Gastroesophageal sphincter (tissue), 3 donors: Measurements from ENCODE around the gene UBE2J2.

Source experiments
- POLR2A ChIP-seq, 2 donors: fragments of 450-650 bp; IDR thresholded peaks; one replicate each; pipeline ENCODE4 v1.6.1; 2017; ENCODE audit warnings: antibody characterized with exemption in 2 of 2, mild to moderate bottlenecking in 2 of 2, moderate library complexity in 1 of 2
- POLR2AphosphoS5 ChIP-seq: sonication (generic); formaldehyde crosslinking; IDR thresholded peaks from one replicate; pipeline ENCODE4 v1.6.1; 2017; ENCODE audit warnings: antibody characterized with exemption
- TF ChIP-seq, protein P1 (sequence below), 4 experiments: fragments of 200-600 bp in 2 of 4; fragments of 450-650 bp in 2 of 4; sonication (generic) in 1 of 4; IDR thresholded peaks; one replicate each; pipeline ENCODE4 v1.5.1; 2017 to 2019; ENCODE audit warnings: antibody characterized with exemption in 4 of 4, mild to moderate bottlenecking in 2 of 4, moderate library complexity in 2 of 4

DNA sequence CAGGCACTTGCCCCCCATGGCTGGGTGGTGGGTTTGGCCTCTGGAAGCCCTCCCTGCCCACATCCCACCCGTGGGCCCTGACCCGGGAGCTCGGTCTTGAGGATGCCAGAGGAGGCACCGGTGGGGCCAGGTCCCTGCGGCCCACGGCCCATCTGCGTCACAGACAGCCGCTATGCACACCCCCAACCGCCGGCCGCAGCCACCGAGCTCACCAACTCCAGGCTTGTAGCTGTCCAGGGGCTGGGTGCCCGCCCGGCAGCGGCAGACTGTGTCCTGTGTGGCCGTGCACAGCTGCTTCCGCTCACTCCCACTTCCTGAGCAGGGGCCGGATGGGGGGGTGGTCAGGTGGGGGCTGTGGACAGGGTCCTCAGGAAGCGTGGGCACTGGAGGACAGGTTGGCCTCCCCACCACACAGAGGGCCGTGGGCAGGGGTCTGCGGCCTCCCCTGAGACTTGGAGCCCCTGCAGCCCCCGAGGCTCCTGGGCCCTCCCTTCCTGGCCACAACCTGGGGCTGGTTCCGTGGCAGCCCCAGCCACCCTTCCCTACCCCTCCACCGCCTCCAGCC, 60.8 kb downstream of the UBE2J2 start:
- TF ChIP-seq, protein P1, sequence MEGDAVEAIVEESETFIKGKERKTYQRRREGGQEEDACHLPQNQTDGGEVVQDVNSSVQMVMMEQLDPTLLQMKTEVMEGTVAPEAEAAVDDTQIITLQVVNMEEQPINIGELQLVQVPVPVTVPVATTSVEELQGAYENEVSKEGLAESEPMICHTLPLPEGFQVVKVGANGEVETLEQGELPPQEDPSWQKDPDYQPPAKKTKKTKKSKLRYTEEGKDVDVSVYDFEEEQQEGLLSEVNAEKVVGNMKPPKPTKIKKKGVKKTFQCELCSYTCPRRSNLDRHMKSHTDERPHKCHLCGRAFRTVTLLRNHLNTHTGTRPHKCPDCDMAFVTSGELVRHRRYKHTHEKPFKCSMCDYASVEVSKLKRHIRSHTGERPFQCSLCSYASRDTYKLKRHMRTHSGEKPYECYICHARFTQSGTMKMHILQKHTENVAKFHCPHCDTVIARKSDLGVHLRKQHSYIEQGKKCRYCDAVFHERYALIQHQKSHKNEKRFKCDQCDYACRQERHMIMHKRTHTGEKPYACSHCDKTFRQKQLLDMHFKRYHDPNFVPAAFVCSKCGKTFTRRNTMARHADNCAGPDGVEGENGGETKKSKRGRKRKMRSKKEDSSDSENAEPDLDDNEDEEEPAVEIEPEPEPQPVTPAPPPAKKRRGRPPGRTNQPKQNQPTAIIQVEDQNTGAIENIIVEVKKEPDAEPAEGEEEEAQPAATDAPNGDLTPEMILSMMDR (IDR thresholded peaks at IDR 0.05) = no peak
- TF ChIP-seq POLR2AphosphoS5 (no peak), POLR2A (IDR thresholded peaks at IDR 0.05) (no peak)
